HCT116 (cell line): ENCODE results near the gene GPD1L. TPM values are rescaled to one million over a fixed set of nuclear protein-coding genes. Genes with fewer than 3 reads are reported as not detected.

ENCODE experiments used
- ATAC-seq: fragments of 200-7000 bp; cut with Tn5 transposase; 2 replicates; pipeline ENCODE4 v1.9.1; 2020; ENCODE audit warnings: mild to moderate bottlenecking, moderate library complexity
- BruUV-seq: library from RNA; stranded (reverse); fragments of 400-500 nt; replicated peaks from 2 replicates; lab custom pipeline; 2021; lab: Mats Ljungman, UMichigan
- CTCF ChIA-PET: fragments of 300-600 bp; sonication (Branson Sonifier 250); formaldehyde crosslinking; loops from one replicate; lab custom pipeline; 2021; ENCODE audit warnings: antibody characterized with exemption; lab: Charles Lee
- POLR2A ChIA-PET: fragments of 300-600, 350-600 bp; sonication (Branson Sonifier 250); formaldehyde crosslinking; loops from one replicate; lab custom pipeline; 2021; ENCODE audit warnings: antibody characterized with exemption; lab: Charles Lee
- RAD21 ChIA-PET, 2 experiments: fragments of 300-600 bp; sonication (Branson Sonifier 250); formaldehyde crosslinking; loops; one replicate each; lab custom pipeline; 2023; ENCODE audit warnings: low total read pairs in 2 of 2; ENCODE audit not compliant: uncharacterized antibody in 2 of 2, unreplicated experiment in 2 of 2, low non-redundant PET in 1 of 2; lab: Charles Lee
- DNase-seq: peaks from one replicate; pipeline ENCODE4 v3.0.0-alpha.2; 2010; ENCODE audit warnings: low read depth, low spot score
- H2AFZ ChIP-seq: fragments of 200-600 bp; shearing (Covaris generic), sonication (generic); 2 replicates; pipeline ENCODE4 v1.6.1; 2017; ENCODE audit warnings: low read depth, mixed run types, mixed read lengths, antibody characterized with exemption, low read length; ENCODE audit not compliant: poor library complexity, severe bottlenecking
- H3K27ac ChIP-seq: 2 replicates; pipeline ENCODE4 v1.5.1; 2012; ENCODE audit warnings: low read depth, low read length
- H3K27me3 ChIP-seq: fragments of 200-600 bp; sonication (generic); 2 replicates; pipeline ENCODE4 v1.6.1; 2016; ENCODE audit warnings: mixed run types, low read length, mixed read lengths; ENCODE audit not compliant: insufficient read depth
- H3K36me3 ChIP-seq, 2 experiments: fragments of 200-500 bp in 1 of 2; fragments of 200-600 bp in 1 of 2; sonication (Bioruptor generic) in 1 of 2; sonication (generic) in 1 of 2; 2 replicates each; pipeline versions ENCODE4 v1.5.1 to v1.6.1; 2014 to 2016; ENCODE audit warnings: low read length in 2 of 2, inconsistent platforms in 1 of 2, mixed read lengths in 1 of 2, mixed run types in 1 of 2; ENCODE audit not compliant: insufficient read depth in 2 of 2, control insufficient read depth in 1 of 2
- H3K4me1 ChIP-seq, 2 experiments: fragments of 200-600 bp in 1 of 2; sonication (generic) in 1 of 2; 2 replicates each; pipeline versions ENCODE4 v1.5.1 to v1.6.1; 2012 to 2017; ENCODE audit warnings: low read length in 2 of 2, inconsistent platforms in 1 of 2, mild to moderate bottlenecking in 1 of 2, mixed read lengths in 1 of 2, mixed run types in 1 of 2, moderate library complexity in 1 of 2; ENCODE audit not compliant: insufficient read depth in 2 of 2, control insufficient read depth in 1 of 2
- H3K4me2 ChIP-seq: fragments of 200-600 bp; sonication (generic); 2 replicates; pipeline ENCODE4 v1.6.1; 2017; ENCODE audit warnings: mixed run types, low read length, mixed read lengths
- H3K4me3 ChIP-seq, 2 experiments: fragments of 200-600 bp in 1 of 2; sonication (generic) in 1 of 2; replicated peaks in 1 of 2; 2 replicates each; pipeline ENCODE4 v1.5.1; 2011 to 2016; ENCODE audit warnings: low read length in 2 of 2, control low read depth in 1 of 2, low read depth in 1 of 2, mild to moderate bottlenecking in 1 of 2, mixed read lengths in 1 of 2, mixed run types in 1 of 2
- H3K79me2 ChIP-seq: fragments of 200-600 bp; sonication (generic); 2 replicates; pipeline ENCODE4 v1.6.1; 2017; ENCODE audit warnings: mild to moderate bottlenecking, mixed run types, low read length, moderate library complexity, mixed read lengths; ENCODE audit not compliant: insufficient read depth
- H3K9ac ChIP-seq: fragments of 200-600 bp; sonication (generic); 2 replicates; pipeline ENCODE4 v1.6.1; 2016; ENCODE audit warnings: low read length, mixed read lengths
- H3K9me2 ChIP-seq: fragments of 200-600 bp; sonication (generic), shearing (Covaris generic); 2 replicates; pipeline ENCODE4 v1.6.1; 2017; ENCODE audit warnings: mixed run types, mild to moderate bottlenecking, moderate library complexity; ENCODE audit not compliant: insufficient read depth
- H3K9me3 ChIP-seq, 2 experiments: fragments of 200-500 bp in 1 of 2; fragments of 200-600 bp in 1 of 2; sonication (Bioruptor generic) in 1 of 2; sonication (generic) in 1 of 2; 2 replicates each; pipeline ENCODE4 v1.6.1; 2014 to 2017; ENCODE audit warnings: low read length in 2 of 2, mixed read lengths in 2 of 2, inconsistent platforms in 1 of 2, low read depth in 1 of 2, mild to moderate bottlenecking in 1 of 2, mixed run types in 1 of 2, moderate library complexity in 1 of 2; ENCODE audit not compliant: control insufficient read depth in 1 of 2, insufficient read depth in 1 of 2
- H4K20me1 ChIP-seq: fragments of 200-600 bp; sonication (generic), shearing (Covaris generic); 2 replicates; pipeline ENCODE4 v1.6.1; 2017; ENCODE audit warnings: mixed run types, mild to moderate bottlenecking, moderate library complexity; ENCODE audit not compliant: insufficient read depth
- CBX3 ChIP-seq: IDR thresholded peaks from 2 replicates; pipeline ENCODE4 v1.6.1; 2012; ENCODE audit warnings: low read depth
- CEBPB ChIP-seq: IDR thresholded peaks from 2 replicates; pipeline ENCODE4 v1.6.1; 2012; ENCODE audit warnings: low read depth
- ELF1 ChIP-seq: IDR thresholded peaks from 2 replicates; pipeline ENCODE4 v1.6.1; 2012; ENCODE audit warnings: low read depth, borderline replicate concordance
- EZH2 ChIP-seq: fragments of 200-600 bp; sonication (generic); IDR thresholded peaks from 2 replicates; pipeline ENCODE4 v1.6.1; 2017; ENCODE audit warnings: antibody characterized with exemption, mixed run types
- EZH2phosphoT487 ChIP-seq: fragments of 200-600 bp; IDR thresholded peaks from 2 replicates; pipeline ENCODE4 v1.6.1; 2018; ENCODE audit warnings: antibody characterized with exemption, borderline replicate concordance
- FOSL1 ChIP-seq: IDR thresholded peaks from 2 replicates; pipeline ENCODE4 v1.6.1; 2012; ENCODE audit warnings: low read depth
- JUND ChIP-seq: IDR thresholded peaks from 2 replicates; pipeline ENCODE4 v1.6.1; 2012
- POLR2A ChIP-seq: IDR thresholded peaks from 2 replicates; pipeline ENCODE4 v1.7.0; 2011; ENCODE audit warnings: borderline replicate concordance; ENCODE audit not compliant: insufficient read depth, insufficient read length; ENCODE audit errors: extremely low read depth
- POLR2AphosphoS5 ChIP-seq: IDR thresholded peaks from 2 replicates; pipeline ENCODE4 v1.6.1; 2011; ENCODE audit warnings: mild to moderate bottlenecking, low read depth, low read length, moderate library complexity
- RAD21 ChIP-seq: IDR thresholded peaks from 2 replicates; pipeline ENCODE4 v1.6.1; 2012; ENCODE audit warnings: low read depth, mild to moderate bottlenecking
- SIN3A ChIP-seq: IDR thresholded peaks from 2 replicates; pipeline ENCODE4 v1.6.1; 2012; ENCODE audit warnings: low read depth
- SP1 ChIP-seq: IDR thresholded peaks from 2 replicates; pipeline ENCODE4 v1.6.1; 2012; ENCODE audit warnings: low read depth
- SRF ChIP-seq: IDR thresholded peaks from 2 replicates; pipeline ENCODE4 v1.6.1; 2012; ENCODE audit warnings: low read depth
- ZFX ChIP-seq: fragments of 450-650 bp; IDR thresholded peaks from 2 replicates; pipeline ENCODE4 v1.6.1; 2017
- ZNF274 ChIP-seq: fragments of 200-500 bp; sonication (Bioruptor generic); IDR thresholded peaks from 2 replicates; pipeline ENCODE4 v1.6.1; 2014; ENCODE audit warnings: mild to moderate bottlenecking, low read depth, low read length, inconsistent platforms
- intact Hi-C: fragments of 100-400 bp; cut with micrococcal nuclease; formaldehyde crosslinking; loops from 2 replicates; pipeline ENCODE4 v1.10.0; 2022
- total RNA-seq: library from RNA; stranded (reverse); gene quantifications from one replicate; pipeline ENCODE4 v1.2.1, GENCODE V29; 2021; ENCODE audit not compliant: unreplicated experiment

The GPD1L gene
- total RNA-seq, 1 experiment from 2014 or later = 21.9 TPM

DNA sequence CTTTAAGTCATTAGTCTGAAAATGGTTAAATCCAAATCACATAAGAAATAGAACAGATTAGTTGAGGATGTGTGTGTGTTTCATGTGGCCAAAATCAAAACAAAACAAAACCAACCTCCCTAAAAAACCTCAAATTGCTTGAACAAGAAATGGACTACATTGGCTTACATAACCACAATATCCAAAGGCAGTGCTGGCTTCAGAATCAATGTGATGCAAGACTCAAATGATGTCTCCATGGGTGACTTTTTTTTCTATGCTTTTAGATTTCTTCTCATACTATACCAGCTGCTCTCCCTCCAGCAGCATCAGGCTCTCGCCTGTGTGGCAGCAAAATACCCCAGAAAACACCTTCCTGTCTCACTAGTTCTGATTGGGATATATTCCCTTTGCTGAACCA, 96.1 kb downstream of the GPD1L start:
- ATAC-seq (no peak), DNase-seq (no peak)
- H3K9ac ChIP-seq = no peak overlapping the region
- H3K79me2 ChIP-seq = no peaks in the 10 kb centered on the region
- intact Hi-C loops = no loop called here
- ChIA-PET CTCF (no interaction called here), POLR2A (no interaction called here), RAD21 (no interaction called here)
- no peaks in the 10 kb centered on the region for H4K20me1 ChIP-seq
- no peak for TF ChIP-seq CBX3
- no peak for TF ChIP-seq ZNF274
- TF ChIP-seq RAD21 = no peak
- TF ChIP-seq SRF = no peak
- TF ChIP-seq ELF1 = no peak
- no peak for TF ChIP-seq SP1
- TF ChIP-seq ZFX = no peak
- no peak for TF ChIP-seq CEBPB
- TF ChIP-seq EZH2 = no peak
- TF ChIP-seq FOSL1 = no peak
- TF ChIP-seq POLR2A = no peak
- TF ChIP-seq SIN3A = no peak
- no peak for TF ChIP-seq EZH2phosphoT487
- no peak for TF ChIP-seq POLR2AphosphoS5
- no peak overlapping the region for H3K4me3 ChIP-seq
- peaks cover 7 to 8% of the 10 kb centered on the region in 2 experiments; a peak in 3 of 4 replicates for H3K4me1 ChIP-seq
- no peak overlapping the region for H2AFZ ChIP-seq
- H3K9me2 ChIP-seq = no peaks in the 10 kb centered on the region
- H3K36me3 ChIP-seq = no peaks in the 10 kb centered on the region
- H3K9me3 ChIP-seq = no peaks in the 10 kb centered on the region
- no TSS peak for BruUV-seq
- H3K4me2 ChIP-seq = no peak overlapping the region
- no peaks in the 10 kb centered on the region; the same call in 1 of the 2 replicates for H3K27me3 ChIP-seq
- H3K27ac ChIP-seq = no peak overlapping the region

DNA sequence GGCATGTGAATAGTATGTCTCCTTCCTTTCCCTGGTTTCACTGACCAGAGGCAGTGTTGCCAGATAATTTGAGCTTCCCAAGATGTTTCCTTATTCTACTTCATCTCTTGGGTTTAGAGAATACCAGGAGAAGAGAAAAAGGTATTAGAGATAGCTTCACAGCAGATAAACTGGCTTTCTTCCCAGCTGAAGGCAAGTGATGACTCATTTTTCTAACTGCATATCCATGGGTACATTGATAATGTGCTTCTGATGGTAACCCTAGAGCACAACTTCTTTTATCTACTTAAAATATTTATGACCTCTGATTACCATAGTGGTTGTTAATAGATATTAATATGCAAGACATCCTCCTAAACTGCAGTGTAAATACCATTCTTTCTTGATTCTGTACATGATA, 97.4 kb downstream of the GPD1L start:
- intact Hi-C loops = no loop called here
- Histone ChIP-seq H3K79me2 (no peaks in the 10 kb centered on the region), H3K4me3 (no peak overlapping the region), H4K20me1 (no peaks in the 10 kb centered on the region), H3K9me3 (no peaks in the 10 kb centered on the region), H3K27ac (no peak overlapping the region), H3K27me3 (no peaks in the 10 kb centered on the region; the same call in 1 of the 2 replicates), H3K36me3 (no peaks in the 10 kb centered on the region), H3K9me2 (no peaks in the 10 kb centered on the region), H3K4me1 (peaks cover 7 to 8% of the 10 kb centered on the region in 2 experiments; a peak in 3 of 4 replicates), H3K4me2 (no peak overlapping the region)
- CTCF ChIA-PET = no interaction called here
- POLR2A ChIA-PET = no interaction called here
- DNase-seq = no peak
- peak; percentile 62; the same call in 1 of the 2 replicates for ATAC-seq
- RAD21 ChIA-PET = no interaction called here
- BruUV-seq = no TSS peak
- TF ChIP-seq POLR2AphosphoS5 (no peak), FOSL1 (peak; percentile 35; the same call in 1 of the 2 replicates), ZNF274 (no peak), JUND (peak; percentile 55)
- TF ChIP-seq, all 23 proteins: peak for 2
- H3K9ac ChIP-seq = no peak overlapping the region
- no peak overlapping the region for H2AFZ ChIP-seq
